Stimulated activated CD8-positive, alpha-beta memory T cell treated with anti-CD3 and anti-CD28 coated beads, Interleukin-7, amount 100 ng/mL, for 1 hour (primary cell): ENCODE results near the gene PLCH1.

Experiments
- DNase-seq, 2 donors: peaks; one replicate each; pipeline ENCODE4 v3.0.0-alpha.2; 2020; ENCODE audit warnings: low read depth in 2 of 2

PLCH1 gene

DNA sequence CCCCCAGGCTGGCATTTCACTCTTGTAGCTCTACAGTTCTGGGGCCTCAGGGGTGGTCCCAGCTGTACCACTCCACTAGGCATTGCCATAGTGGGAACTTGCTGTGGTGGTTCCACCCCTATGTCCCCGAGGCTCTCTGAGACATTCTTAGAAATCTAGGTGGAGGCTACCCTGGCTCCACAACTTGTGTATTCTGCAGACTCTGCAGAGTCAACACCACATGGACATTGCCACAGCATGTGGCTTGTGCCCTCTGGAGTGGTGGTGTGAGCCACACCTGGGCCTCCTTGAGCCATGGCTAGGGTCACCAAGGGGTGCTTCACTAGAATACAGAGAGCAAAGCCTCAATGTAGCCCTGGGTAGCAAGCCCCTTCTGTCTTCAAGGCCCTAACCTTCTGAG, 397.0 kb downstream of the PLCH1 start:
- DNase-seq: no peak

DNA sequence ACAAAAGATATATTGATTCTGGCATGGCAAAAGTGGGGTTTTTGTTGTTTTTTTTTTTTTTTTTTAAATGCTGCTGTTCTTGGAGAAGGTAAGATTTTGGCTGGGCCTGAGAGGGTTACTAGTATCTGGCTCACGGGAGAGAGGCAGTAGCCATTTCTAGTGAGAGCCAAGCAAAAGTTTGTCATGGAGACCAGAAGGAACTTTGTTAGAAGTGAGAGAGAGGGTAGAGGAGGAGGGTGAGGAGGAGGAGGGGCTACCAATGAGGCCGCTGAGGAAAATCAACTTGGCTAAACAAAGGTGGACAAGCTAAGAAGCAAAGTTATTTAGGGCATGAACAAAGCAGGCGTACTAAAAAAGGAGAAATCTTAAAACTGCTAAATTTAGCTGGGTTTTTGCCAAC, 402.5 kb downstream of the PLCH1 start:
- DNase-seq: no peak

DNA sequence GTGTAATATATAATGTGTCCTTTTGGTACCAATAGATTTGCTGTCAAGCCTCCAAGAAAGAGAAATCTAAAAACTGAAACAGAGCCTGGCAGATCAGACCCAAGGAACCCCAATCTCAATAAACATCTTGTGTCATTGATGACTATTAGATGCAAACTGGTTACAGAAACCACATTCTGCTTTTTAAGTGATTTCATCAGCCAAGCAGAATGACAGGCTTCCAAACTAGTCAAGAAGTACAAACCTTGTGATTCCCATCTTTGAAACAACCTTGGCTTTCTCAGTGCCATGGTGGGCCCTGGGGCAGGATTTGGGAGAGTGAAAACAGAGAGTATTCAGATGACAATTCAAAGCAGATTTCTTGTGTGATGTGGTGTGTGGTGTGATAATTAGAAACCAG, 405.8 kb downstream of the PLCH1 start:
- no peak for DNase-seq

DNA sequence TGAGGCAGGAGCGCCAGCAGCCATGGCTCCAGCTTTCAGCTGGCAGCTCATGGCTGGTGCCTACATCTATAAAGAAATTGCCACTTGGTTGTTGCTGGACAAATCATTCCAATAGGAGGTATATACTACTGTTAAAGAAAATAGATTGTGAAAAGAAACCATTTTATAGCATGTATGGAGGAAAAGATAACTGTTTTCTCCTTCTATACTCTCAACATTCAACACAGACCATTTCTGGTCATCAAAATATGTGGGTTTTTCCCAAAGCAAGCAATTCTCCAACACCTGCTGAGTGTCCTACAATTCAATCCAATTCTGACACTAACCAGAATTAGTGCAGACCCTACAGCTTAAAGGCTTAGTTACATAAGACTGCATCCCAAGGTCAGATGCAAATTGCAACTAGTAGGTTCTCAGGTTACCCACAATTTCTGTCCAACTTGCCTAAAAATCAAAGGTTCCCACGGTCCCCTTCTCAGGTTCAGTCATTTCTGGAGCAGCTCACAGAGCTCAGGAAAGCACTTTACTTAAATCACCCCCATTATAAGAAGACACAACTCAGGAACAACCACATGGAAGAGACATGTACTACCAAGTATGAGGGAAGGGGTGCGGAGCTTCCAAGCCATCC, 409.0 kb downstream of the PLCH1 start:
- DNase-seq: no peak

DNA sequence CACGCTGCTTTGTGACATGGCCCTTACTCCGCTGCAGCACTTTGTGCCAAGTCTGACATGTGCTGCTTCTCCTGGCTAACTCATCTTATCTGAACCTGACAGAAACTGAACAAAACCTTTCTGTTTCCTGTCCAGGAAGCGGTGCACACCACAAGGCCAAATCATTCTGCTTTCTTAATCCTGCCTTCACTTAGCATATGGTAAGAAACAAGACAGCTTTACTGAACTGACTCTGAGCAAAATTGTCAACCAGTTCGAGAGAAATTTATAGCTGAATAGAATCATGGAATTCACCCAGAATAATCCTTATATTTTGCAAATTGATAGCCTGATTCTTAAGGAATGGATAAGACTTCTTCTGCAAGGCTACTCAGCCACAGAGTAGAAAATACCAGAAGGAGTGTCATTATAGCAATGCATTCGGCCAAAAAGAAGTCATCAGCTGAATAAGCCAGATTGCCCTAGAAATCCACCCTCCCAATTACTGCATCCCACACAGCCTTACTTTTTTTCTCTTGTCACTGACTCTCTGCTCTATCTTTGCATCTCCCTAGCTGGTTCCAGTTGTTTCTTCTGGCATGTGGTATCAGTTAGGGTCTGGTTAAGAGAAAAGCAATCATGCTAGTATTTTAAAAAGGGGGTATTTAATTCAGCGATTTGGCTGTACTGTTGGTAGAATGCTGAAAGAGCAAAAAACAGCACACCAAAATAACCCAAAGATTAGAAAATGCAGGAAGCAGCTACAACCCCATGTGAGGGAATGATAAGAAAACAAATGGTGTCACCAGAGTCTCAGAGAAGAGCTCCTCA, 409.8 kb downstream of the PLCH1 start:
- no peak for DNase-seq

DNA sequence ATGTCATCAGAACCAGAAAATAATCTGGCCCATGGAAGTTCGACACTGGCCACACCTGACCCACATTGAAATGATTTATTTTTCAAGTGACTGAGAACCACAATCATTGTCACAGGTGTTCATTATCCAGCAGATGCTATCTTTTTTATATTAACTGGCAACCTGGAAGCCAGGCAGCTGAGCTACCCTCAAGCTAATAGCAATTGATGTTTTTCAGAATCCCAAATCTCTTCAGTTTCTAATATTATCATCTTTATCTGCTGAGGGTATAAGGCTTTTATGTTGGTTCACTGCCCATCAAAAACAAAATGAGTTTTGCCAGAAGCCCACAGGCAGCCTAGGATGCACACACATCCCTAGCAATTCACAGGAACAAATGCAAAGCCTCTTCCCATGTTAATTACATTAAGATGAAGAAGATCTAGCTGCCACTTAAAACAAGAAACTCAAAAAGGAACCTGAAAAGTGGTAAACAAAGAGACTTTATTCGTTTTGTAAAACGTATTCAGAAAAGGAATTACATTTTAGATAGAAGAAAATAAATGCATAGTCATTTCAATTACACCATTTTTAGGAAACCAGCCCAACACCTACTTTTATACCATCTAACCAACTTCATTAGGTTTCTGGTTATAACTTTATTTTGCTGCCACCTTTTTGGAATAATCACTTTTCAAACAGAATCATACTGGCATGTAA, 410.5 kb downstream of the PLCH1 start:
- no peak for DNase-seq

DNA sequence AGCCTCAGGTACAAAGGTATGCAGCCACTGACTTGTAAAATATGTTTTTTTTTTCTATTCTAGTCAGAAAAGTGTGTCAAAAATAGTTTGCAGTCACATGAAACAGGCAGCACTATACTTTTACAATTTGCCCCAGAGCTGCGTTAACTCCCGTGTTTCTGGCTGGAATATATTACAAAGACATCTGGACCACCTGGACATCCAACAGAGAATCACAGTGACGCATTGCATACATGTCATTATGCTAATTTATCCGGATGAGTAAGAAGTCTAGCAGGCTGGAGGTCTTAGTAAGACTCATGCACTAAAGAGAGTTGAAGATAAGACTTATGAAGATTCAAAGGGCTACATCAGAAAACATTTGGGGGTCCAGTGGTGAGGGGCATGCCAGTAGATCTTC, 412.2 kb downstream of the PLCH1 start:
- DNase-seq: no peak

DNA sequence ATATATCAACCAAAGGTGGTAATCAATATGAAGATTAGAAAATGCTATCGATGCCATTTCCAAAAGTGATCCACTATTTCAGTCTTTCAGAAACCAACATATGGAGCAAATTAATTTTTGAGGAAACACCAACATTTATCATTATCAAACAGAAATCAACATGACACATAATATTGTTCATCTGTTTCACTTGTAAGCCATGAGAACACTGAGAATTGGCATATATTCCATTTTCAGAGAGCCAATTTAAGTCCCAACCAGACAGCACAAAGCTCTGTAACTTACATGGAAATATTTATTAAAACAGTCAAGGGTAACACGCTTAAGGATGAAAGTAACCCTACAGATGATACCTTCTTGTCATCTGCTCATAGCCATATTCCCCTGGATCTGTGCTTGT, 413.8 kb downstream of the PLCH1 start:
- no peak for DNase-seq

DNA sequence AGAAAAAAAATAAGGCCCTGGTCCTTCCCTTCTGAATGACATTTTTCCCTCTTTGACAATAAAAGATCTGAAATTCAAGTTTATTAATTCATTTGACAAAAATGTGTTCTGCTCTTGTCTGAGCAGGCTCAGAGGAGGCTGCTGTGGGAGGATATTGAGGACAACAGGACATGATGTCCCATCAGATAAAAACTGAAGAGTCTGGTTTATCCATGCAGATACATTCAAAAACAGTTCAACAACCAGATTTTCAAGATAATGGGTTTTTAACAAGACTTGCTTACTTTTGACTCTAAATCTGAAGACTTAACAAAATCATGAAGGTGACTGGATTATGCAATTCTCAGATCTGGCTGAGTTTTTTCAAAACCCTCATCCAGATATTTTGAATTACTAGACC, 414.5 kb downstream of the PLCH1 start:
- no peak for DNase-seq

DNA sequence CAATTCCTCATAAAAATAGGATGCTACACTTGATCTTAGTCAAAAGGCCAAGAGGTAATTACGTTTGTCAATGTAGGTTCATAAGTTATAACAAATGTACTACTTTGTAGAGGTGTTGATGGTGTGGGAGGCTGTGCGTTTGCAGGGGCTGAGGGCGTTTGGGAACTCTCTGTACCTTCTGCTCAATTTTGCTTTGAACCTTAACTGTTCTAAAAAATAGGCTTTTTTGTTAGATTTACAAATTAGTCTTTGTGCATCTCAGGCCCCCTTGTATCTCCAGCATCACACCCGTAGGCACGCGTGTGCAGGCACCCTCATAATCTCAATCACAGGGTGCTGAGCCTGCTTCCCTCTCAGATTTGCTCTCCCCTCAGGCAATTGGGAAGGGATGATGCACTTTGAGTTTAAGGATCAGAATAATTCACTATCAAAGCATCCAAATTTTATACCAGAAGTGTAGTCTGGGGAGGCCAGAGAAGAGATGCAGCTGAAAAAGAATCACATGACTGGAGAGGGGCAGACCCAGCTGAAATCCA, 415.3 kb downstream of the PLCH1 start:
- no peak for DNase-seq

DNA sequence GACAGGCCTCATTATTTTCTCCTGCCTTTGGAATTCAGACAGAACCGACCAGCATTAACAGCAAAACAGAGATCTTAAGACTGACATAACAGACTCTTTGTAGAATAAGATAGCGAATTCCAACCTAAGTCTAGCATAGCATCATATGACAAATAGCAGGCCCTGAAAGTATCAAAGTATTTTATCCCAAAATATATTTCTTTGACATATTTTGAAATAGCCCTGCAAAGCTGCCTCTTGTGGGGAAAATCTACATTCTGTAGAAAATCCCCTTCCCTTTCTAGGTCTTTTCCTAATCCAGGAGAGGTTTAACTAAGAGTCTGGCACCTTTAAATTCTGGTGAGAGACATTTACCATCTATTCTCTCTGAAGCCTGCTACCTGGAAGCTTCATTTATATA, 417.0 kb downstream of the PLCH1 start:
- DNase-seq: no peak

DNA sequence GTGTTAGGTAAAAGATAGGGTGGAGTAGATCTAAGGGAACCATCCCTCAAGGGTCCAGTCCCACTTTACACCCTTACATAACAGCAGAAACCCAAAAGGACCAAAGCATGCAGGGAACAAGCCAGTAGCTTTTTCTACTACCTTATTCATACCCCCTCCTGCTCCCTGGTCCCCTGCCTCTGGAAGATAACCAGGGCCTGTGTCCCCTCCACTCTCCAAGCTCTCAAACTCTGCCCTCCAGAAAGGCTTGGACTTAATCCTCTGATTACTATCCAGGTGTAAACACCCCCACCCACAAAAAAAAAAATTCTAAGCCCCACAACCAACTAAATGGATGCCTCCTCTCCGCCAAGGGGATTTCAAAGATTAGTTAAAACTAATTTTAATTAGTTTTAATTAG, 417.4 kb downstream of the PLCH1 start:
- DNase-seq: no peak

DNA sequence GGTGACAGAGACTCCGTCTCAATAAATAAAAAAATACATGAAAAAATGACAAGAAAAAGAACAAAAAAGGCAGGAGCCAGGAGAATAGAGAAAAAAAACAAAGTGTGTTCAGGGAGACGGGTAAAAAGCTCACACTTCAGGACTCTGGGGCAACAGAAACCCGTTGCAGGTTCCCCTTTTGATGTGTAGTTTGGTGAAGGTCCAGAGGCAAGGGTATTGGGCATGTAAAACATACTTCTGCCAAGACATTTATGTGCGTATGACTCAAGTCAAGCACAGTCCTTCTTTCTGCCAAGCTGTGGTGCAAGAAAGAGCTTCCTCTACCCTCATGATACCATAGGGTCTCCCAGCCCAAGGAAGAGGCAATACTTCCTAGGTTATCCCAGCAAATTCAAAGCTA, 418.0 kb downstream of the PLCH1 start:
- DNase-seq: no peak

DNA sequence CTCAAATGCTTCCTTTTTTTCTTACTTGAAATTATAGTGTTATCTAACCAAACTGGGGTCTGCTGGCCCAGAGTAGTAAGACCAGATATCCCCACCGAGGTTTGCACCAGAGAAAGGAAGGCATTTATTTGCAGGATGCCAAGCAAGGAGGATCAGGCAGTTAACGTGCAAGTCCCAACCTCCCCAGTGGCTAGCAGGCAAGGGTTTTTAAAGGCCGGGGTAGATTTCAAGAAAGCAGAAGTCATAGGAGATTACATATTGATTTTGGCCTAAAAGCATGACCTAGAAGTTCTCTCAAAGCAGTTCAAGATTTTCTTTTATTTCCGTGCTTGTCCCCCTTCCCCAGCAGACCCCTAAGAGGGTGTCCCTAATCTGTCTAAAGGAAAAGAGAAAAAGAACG, 418.6 kb downstream of the PLCH1 start:
- no peak for DNase-seq
